Measurements from ENCODE around the gene UBE3C.
"Not testable (repeated sequence)": the region's sequence is repeated elsewhere in the genome, so short reads cannot be mapped to it uniquely, and the experiment has no call there.

Gene UBE3C

DNA sequence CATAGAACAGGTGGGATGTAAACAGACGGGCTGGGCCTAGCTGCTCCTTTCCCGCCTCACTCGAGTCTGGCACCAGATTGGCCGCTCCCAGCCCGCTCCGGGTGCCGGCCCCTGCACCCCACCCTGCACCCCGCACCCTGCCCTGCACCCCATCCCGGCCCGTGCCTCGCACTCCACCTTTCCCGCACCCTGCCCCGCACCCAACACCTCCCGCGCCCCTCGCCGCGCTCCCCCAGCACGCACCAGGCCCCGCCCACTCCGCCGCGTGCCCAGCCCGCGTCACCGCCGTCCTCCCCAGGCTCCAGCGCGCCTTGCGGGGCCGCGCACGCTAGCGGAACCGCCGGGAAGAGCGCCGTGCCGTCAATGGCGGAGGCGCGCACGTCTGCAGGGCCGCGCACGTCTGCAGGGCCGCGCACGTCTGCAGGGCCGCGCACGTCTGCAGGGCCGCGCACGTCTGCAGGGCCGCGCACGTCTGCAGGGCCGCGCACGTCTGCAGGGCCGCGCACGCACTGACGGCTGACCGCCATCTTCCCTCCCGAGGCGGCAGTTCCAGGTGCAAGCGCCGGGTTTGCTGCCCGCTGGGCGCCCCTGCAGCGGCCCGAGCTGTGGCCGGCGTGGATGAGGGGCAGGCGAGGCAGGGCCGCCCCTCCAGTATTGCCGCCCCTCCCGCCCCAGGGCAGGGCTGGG lies at the start of gene UBE3C:
UBE3C (plus strand) TSS at position 503 of the 687 bp plus-strand sequence. CDS start 347 bp downstream, outside the sequence.
- DNase-seq = peak; percentile 98

DNA sequence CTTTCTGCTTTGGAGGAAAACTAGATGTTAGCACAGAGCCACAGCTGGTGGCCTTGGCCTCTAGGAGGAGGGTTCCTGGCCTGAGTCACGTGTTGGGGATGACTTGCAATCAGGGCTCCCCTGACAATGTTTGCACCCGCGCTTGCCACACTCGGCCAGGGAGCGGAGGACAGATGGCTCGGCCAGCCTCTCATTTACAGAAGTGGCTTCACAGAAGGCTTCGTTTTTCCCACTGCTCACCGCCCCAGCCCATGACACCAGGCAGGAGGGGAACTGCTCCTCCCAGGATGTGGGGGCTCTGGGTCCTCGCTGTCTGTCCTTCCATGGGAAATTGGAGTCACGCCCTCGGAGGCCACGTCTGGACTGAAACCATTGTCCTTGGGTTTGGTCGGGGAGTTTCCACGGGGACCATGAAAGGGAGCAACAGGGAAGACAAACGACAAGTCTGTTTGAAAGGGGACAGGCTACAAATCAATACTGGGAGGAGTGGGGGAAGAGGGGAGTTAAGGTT lies 49.6 kb upstream of the UBE3C start:
- peak; percentile 22 for DNase-seq

DNA sequence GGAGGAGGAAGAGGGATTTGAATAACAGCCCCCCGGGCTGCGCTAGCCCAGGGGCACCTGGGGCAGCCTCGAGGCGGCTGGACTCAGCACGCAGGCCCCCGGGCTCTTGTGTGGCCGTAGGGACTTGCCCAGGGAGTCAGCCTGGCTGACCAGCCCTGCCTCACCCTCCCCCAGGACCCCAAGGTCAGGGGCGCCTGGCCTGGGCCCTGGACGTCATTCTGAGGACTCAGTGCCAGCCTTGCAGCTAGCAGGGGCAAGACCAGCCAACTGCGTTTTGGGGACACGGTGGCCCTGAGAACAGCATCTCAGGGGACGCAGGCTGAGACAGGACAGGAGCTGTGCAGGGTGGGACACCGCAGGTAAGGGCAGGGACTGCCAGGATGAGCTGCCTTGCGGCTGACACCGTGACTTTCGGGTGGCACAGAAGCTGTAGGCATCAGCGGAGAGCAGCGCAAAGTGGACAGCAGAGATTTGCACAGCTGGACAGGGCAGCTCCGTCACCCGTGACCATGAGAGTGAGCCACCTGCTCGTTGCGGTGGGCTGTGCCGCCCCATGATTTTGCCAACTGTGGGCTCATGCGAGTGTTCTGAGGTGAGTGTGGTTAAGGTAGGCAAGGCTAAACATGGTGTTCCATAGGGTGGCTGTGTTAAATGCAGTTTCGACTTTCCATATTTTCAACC lies 48.1 kb upstream of the UBE3C start:
- DNase-seq = no peak

DNA sequence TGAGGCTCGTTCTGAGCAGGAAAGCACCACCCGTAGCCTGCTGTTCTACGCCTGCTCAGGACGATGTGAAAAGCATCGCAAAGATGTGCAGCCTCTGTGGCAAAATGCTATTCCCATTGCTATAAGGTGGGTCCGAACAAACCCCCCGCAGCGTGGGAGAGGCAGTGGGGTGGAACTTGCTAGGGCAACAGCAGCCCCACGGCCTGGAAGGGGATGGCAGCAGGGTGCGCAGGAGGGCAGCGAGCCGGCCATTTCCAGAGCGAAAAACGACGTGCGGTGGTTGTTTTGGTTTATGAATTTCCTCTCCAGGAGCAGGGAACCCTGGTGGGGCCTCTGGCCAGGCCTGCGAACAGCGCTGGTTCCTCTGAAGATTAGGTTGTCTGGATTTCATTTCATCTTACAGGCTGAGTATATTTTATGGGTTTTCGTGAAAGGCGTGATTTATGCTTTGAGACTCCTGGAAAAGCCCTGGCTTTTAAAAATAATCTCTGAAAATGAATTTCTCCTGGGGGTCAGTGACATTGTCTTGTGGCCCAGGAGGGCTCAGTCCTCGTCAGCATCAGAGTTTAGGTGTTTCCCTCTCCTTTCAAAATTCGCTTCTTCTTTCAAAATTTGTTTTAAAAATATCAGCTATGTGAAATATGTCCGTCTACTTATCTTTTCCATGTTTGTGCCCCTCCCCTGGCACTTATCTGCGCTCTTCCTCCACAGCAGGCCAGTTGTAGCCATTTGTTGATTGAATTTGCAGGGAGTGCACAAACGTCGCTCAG lies 42.3 kb upstream of the UBE3C start:
- DNase-seq = no peak

DNA sequence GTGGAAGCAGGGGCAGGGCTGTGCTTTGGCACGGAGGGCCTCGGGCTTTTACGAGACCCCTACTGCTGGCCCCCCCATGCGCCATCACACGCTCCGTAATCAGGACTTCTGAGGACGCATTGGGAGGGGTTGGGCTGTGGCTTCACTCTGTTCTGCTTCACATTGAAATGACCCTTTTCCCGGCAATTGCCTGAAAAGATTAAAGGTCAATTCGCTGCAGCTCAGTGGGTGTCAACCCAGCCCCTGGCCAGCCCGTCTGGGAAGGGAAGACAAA lies 41.7 kb upstream of the UBE3C start:
- DNase-seq = no peak

DNA sequence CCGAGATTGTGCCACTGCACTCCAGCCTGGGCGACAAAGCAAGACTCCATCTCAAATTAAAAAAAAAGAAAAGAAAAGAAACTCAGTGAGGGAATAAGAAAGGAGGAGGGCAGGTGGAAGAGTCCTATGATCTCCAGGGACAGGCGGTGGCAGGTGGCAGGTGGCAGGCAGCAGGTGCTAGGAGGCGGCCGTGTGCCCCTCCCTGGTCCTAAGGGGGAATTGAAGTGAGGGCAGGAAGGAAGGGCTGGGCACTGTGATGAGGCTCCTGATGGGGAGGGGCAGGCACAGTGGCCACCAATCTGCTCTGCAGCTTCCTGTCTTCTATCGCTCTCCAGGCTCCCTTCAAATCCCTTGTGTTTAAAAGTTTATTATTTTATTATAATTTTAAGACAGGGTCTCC lies 41.2 kb upstream of the UBE3C start:
- DNase-seq = peak; percentile 68

DNA sequence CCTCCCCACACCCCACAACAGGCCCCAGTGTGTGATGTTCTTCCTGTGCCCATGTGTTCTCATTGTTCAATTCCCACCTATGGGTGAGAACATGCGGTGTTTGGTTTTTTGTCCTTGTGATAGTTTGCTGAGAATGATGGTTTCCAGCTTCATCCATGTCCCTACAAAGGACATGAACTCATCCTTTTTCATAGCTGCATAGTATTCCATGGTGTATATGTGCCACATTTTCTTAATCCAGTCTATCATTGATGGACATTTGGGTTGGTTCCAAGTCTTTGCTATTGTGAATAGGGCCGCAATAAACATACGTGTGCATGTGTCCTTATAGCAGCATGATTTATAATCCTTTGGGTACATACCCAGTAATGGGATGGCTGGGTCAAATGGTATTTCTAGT lies 38.7 kb upstream of the UBE3C start:
- not testable (repeated sequence) for DNase-seq

DNA sequence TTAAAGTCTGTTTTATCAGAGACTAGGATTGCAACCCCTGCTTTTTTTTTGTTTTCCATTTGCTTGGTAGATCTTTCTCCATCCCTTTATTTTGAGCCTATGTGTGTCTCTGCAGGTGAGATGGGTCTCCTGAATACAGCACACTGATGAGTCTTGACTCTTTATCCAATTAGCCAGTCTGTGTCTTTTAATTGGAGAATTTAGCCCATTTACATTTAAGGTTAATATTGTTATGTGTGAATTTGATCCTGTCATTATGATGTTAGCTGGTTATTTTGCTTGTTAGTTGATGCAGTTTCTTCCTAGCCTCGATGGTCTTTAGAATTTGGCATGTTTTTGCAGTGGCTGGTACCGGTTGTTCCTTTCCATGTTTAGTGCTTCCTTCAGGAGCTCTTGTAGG lies 35.1 kb upstream of the UBE3C start:
- not testable (repeated sequence) for DNase-seq

DNA sequence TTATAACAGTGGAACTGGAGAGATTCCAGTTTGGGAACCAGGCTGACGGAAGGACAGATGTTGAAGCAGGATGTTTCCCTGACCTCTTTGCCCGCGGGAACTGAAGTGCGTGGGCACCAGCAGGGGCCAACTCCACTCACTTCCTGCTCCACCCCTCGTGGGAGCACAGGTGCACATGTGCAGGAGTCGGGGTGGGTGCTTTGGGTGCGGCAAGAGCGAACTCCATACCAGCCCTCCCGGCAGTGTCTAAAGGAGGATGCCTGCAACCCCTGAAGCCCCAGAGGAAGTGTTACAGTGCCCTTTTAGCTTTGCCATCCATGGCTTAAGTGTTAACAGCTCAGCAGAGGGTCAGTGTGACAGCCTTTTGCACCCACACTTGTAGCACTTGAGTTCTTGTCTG lies 27.4 kb upstream of the UBE3C start:
- DNase-seq = no peak

DNA sequence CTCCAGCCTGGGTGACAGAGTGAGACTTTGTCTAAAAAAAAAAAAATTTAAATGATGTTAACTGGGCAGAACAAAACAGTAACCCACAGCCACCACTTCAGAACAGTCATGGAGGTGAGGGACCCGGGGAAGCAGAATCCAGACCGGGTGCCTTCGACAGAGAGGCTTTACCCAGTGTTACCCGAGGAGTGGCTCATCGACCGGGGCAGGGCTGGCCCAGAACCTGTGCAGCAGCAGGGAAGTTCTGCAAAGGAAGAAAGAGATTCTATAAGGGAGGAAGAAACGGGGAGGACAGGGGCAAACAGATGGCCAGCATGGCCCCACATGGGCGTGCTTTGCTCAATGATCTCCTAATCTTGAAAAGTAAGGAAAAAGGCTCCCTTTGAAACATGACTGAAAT lies 26.0 kb upstream of the UBE3C start:
- no peak for DNase-seq

DNA sequence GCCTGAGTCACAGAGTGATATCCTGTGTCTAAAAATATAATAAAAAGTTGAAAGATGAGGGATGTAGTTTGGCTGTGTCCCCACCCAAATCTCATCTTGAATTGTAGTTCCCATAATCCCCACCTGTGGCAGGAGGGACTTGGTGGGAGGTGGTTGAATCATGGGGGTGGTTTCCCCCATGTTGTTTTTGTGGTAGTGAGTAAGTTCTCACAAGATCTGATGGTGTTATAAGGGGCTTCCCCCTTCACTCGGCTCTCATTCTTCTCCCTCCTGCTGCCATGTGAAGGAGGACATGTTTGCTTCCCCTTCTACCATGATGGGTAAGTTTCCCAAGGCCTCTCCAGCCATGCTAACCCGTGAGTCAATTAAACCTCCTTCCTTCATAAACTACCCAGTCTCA lies 25.1 kb upstream of the UBE3C start:
- DNase-seq = no peak

DNA sequence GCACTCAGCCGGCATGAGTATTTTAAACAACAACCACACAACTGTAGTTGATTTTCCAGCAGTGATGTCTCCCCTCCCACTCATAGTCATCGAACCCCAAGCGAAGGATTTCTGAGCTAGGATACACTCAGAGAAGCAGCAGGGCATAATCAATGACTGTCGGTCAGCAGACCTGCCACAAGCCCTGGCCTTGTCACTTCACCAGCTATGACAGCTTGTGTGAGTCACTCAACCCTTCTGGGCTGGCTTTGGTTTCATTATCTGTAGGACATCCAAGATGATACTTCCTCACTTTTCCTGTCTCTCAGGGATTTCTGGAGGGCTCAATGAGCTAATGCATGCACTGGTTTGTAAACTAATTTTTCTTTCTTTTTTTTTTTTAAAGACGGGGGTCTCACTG lies 22.0 kb upstream of the UBE3C start:
- DNase-seq = peak; percentile 58

DNA sequence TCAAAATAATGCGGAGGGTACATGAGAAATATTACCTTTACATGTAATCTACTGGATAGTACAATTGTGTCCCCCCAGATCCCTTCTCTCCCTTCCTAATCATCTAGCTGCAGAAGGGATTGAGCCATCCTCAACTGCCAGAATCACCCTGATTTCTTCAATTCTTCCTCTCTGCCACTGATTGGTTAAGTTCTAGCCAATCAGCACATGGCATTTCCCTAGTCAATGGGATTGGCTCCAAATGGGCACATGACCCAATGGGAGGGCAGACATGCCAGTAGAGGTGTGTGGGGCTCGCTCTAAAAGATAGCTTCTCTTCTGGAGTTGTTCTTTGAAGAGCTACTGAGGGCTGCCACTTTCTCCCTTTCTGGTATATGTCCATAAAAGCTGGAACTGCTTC lies 20.9 kb upstream of the UBE3C start:
- DNase-seq = no peak

DNA sequence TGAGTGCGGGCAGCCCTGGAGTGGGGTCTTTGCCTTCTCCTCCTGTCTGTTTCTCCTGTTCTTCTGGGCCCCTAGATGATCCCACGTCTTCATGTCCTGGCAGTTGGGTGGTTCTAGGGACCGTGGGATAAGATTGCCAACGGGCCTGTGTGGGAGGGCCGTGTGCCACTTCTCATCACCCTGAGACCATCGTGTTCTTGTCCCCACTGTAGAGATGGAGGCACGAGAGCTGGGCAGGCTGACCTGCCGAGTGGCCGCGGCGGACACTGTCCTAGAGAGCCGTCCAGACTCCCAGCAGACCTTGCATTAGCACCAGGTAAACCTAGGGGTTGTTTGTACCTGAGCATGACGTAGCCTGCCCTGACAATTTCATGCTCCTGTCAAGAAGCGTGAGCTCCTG lies 18.5 kb upstream of the UBE3C start:
- DNase-seq = no peak

DNA sequence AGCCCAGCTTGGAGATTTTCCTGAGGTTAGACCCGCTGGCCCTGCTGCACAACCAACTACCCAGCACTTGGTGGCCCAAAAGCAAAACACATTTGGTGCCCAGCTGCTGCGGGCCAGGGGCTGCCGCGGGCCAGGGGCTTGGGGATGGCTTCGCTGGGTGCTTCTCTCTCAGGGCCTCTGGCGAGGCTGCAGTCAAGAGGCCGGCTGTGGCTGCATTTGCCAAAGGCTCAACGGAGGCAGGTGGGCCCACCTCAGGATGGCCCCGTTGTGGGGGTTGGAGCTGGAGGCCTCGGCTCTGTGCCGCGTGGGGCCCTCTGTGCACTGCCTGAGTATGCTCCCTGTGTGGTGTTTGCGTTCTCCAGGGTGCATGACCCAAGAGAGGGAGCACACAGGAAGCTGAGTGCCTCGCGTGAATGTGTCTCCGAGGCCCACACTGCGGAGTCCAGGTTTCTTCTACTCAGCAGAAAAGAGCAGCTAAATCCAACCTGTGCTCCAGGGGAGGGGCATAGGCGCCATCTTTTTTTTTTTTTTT lies 17.5 kb upstream of the UBE3C start:
- DNase-seq = no peak

DNA sequence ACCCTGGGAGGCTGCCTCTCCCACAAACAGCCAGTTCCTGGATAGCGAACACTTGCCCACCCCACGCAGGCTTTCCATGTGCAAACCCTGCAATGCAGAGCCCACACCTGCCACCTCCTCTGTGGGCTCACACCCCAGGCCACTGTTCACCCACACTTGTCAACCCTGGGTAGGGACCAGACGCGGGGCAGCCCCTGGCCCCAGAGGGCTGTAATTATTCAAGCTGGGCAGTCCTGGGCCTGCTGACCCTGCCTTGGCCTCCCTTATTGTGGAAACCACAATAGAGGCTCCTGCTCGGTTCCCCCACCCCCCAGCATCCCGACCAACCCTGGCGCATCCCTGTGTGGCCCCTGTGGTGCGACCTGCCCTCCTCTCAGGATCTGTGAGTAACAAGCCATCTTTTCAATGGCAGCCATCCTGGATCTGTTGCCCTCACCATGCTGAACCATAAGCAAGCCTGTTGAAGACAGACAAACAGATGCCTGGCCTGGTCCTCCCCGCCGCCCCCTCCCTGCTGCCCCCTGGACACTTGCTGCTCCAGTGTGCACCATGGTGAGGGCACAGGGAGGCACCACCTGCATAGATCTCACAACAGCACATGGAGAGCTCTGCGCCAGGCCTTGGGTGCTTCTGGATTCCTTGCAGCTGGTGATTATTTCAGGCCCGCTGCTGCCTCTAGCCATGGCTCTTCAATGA lies 15.8 kb upstream of the UBE3C start:
- no peak for DNase-seq

DNA sequence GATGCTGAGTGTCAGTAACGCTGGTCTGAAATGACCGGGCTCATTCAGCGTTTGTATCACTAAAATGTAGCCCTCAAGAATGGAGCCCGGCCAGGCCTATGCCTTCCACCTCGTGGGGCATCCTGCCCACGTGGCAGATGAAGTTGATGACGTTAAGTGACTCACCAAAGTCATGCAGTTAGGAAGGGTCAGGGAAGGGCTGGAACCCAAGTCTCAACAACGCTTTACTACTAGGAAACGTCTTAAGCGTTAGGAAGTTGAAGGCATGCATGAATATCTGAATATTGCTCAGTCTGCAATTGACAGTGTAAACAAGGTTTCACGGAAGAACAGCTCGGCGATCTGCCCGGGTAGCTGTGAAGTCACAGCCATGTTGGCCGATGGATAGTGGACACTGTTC lies 14.0 kb upstream of the UBE3C start:
- no peak for DNase-seq

DNA sequence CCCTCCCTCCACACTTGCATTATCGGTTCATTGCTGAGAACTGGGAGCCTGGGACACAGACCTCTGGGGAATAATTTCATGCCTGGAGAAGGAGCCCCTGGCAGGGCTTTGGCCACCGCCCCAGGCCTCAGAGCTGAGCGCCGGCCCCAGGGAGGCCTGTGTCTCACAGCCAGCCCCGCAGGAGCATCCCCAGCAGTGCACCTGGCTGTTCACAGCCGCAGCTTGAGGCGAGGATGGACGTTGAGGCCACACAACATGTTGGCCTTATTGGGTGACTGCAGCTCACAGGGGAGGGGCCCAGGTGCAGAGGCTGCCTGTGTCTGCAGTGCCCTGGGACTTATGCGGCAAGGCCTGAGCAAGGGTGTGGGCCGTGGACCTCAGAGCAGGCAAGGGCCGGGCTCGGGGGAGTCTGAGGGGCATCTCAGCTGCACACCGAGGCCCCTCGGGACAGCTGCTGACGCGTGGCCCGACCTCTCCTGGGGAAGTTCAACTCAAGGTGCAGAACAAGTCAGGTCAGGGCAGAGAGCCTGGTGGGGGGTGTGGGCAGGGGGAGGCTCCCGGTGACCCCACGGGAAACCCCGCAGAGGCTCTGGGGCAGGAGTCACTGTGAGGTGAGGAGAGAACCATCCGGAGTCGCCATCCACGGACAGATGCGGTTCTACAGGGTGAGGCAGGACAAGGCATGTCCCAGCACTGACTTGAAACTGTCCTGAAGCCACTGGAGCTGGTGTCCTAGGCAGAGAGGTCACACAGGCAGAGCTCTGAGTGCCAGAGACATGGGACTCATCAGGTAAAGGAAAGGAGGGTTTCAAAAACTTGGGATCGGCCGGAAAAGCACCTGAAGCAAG lies 13.1 kb upstream of the UBE3C start:
- no peak for DNase-seq

DNA sequence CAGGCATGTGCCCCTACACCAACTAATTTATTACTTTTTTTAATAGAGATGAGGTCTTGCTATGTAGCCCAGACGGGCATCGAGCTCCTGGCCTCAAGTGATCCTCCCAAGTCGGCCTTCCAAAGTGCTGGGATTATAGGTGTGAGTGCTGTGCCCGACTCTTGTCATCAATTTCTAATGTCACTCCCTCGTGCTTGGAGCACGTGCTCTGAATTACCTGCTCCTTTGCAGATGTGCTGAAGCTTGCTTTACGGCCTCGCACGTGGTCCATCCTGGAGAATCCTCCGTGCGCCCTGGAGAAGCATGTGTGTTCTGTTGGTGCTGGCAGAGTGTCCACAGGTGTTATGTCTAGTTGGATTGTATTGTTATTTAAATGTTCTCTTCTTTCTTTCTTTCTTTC lies 11.8 kb upstream of the UBE3C start:
- peak; percentile 17 for DNase-seq

DNA sequence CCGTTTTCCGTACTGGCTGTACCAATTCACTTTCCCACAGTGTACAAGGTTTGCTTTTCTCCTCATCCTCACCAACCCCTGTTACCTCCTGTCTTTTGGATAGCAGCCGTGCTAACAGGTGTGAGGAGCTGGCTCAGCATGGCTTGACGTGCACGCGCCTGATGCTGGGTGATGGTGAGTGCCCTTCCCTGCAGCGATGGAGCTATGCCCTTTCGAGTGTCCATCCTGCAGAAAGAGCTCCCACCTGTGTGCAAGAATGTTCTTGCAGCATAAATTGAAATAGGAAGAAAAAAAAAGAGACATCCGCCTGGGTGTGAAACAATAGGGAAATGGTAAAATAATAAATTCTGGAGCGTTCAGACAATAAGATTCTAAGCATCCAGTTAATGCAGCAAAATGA lies 9.5 kb upstream of the UBE3C start:
- peak; percentile 70 for DNase-seq

DNA sequence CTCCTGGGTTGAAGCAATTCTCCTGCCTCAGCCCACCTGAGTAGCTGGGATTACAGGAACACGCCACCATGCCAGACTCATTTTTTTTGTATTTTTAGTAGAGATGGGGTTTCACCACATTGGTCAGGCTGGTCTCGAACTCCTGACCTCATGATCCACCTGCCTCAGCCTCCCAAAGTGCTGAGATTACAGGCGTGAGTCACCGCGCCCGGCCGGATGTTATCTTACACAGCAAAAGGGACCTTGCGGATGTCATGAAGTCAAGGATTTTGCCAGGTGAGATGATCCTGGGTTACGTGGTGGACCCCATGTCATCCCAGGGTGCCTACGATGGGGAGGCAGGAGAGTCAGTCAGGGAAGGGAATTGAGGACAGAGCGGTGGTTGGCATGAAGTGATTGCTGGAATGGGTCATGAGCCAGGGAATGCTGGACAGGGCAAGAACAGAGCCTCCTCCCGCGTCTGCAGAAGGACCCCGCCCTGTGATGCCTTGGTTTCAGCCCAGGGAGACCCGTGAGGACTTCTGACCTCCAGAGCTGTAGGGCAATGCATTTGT lies 8.7 kb upstream of the UBE3C start:
- no peak for DNase-seq

DNA sequence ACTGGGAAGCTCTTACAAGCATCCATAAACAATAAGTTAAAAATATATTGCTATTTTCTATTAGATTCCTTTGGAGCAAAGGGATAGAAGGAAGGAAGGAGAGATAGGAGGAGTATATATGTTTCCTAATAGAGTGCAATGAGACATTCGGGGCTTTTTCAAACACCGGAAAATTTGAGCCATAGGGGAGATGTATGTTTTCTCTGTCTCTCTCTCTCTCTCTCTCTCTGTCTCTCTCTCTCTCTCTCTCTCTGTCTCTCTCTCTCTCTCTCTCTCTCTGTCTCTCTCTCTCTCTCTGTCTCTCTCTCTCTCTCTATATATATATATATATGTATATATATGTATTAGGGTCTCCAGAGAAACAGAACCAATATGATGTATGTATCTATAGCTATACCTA lies 7.9 kb upstream of the UBE3C start:
- DNase-seq = not testable (repeated sequence)
